HCT116 (cell line): ENCODE data around the gene EP400. TPM values are rescaled to one million over a fixed set of nuclear protein-coding genes. Genes with fewer than 3 reads are reported as not detected.

Experiments used
- ATAC-seq: fragments of 200-7000 bp; cut with Tn5 transposase; 2 replicates; pipeline ENCODE4 v1.9.1; 2020; ENCODE audit warnings: mild to moderate bottlenecking, moderate library complexity
- BruUV-seq: library from RNA; stranded (reverse); fragments of 400-500 nt; replicated peaks from 2 replicates; lab custom pipeline; 2021; lab: Mats Ljungman, UMichigan
- CTCF ChIA-PET: fragments of 300-600 bp; sonication (Branson Sonifier 250); formaldehyde crosslinking; loops from one replicate; lab custom pipeline; 2021; ENCODE audit warnings: antibody characterized with exemption; lab: Charles Lee
- POLR2A ChIA-PET: fragments of 300-600, 350-600 bp; sonication (Branson Sonifier 250); formaldehyde crosslinking; loops from one replicate; lab custom pipeline; 2021; ENCODE audit warnings: antibody characterized with exemption; lab: Charles Lee
- RAD21 ChIA-PET, 2 experiments: fragments of 300-600 bp; sonication (Branson Sonifier 250); formaldehyde crosslinking; loops; one replicate each; lab custom pipeline; 2023; ENCODE audit warnings: low total read pairs in 2 of 2; ENCODE audit not compliant: uncharacterized antibody in 2 of 2, unreplicated experiment in 2 of 2, low non-redundant PET in 1 of 2; lab: Charles Lee
- DNase-seq: peaks from one replicate; pipeline ENCODE4 v3.0.0-alpha.2; 2010; ENCODE audit warnings: low read depth, low spot score
- H2AFZ ChIP-seq: fragments of 200-600 bp; shearing (Covaris generic), sonication (generic); 2 replicates; pipeline ENCODE4 v1.6.1; 2017; ENCODE audit warnings: low read depth, mixed run types, mixed read lengths, antibody characterized with exemption, low read length; ENCODE audit not compliant: poor library complexity, severe bottlenecking
- H3K27ac ChIP-seq: 2 replicates; pipeline ENCODE4 v1.5.1; 2012; ENCODE audit warnings: low read depth, low read length
- H3K27me3 ChIP-seq: fragments of 200-600 bp; sonication (generic); 2 replicates; pipeline ENCODE4 v1.6.1; 2016; ENCODE audit warnings: mixed run types, low read length, mixed read lengths; ENCODE audit not compliant: insufficient read depth
- H3K36me3 ChIP-seq, 2 experiments: fragments of 200-500 bp in 1 of 2; fragments of 200-600 bp in 1 of 2; sonication (Bioruptor generic) in 1 of 2; sonication (generic) in 1 of 2; 2 replicates each; pipeline versions ENCODE4 v1.5.1 to v1.6.1; 2014 to 2016; ENCODE audit warnings: low read length in 2 of 2, inconsistent platforms in 1 of 2, mixed read lengths in 1 of 2, mixed run types in 1 of 2; ENCODE audit not compliant: insufficient read depth in 2 of 2, control insufficient read depth in 1 of 2
- H3K4me1 ChIP-seq, 2 experiments: fragments of 200-600 bp in 1 of 2; sonication (generic) in 1 of 2; 2 replicates each; pipeline versions ENCODE4 v1.5.1 to v1.6.1; 2012 to 2017; ENCODE audit warnings: low read length in 2 of 2, inconsistent platforms in 1 of 2, mild to moderate bottlenecking in 1 of 2, mixed read lengths in 1 of 2, mixed run types in 1 of 2, moderate library complexity in 1 of 2; ENCODE audit not compliant: insufficient read depth in 2 of 2, control insufficient read depth in 1 of 2
- H3K4me2 ChIP-seq: fragments of 200-600 bp; sonication (generic); 2 replicates; pipeline ENCODE4 v1.6.1; 2017; ENCODE audit warnings: mixed run types, low read length, mixed read lengths
- H3K4me3 ChIP-seq, 2 experiments: fragments of 200-600 bp in 1 of 2; sonication (generic) in 1 of 2; replicated peaks in 1 of 2; 2 replicates each; pipeline ENCODE4 v1.5.1; 2011 to 2016; ENCODE audit warnings: low read length in 2 of 2, control low read depth in 1 of 2, low read depth in 1 of 2, mild to moderate bottlenecking in 1 of 2, mixed read lengths in 1 of 2, mixed run types in 1 of 2
- H3K79me2 ChIP-seq: fragments of 200-600 bp; sonication (generic); 2 replicates; pipeline ENCODE4 v1.6.1; 2017; ENCODE audit warnings: mild to moderate bottlenecking, mixed run types, low read length, moderate library complexity, mixed read lengths; ENCODE audit not compliant: insufficient read depth
- H3K9ac ChIP-seq: fragments of 200-600 bp; sonication (generic); 2 replicates; pipeline ENCODE4 v1.6.1; 2016; ENCODE audit warnings: low read length, mixed read lengths
- H3K9me2 ChIP-seq: fragments of 200-600 bp; sonication (generic), shearing (Covaris generic); 2 replicates; pipeline ENCODE4 v1.6.1; 2017; ENCODE audit warnings: mixed run types, mild to moderate bottlenecking, moderate library complexity; ENCODE audit not compliant: insufficient read depth
- H3K9me3 ChIP-seq, 2 experiments: fragments of 200-500 bp in 1 of 2; fragments of 200-600 bp in 1 of 2; sonication (Bioruptor generic) in 1 of 2; sonication (generic) in 1 of 2; 2 replicates each; pipeline ENCODE4 v1.6.1; 2014 to 2017; ENCODE audit warnings: low read length in 2 of 2, mixed read lengths in 2 of 2, inconsistent platforms in 1 of 2, low read depth in 1 of 2, mild to moderate bottlenecking in 1 of 2, mixed run types in 1 of 2, moderate library complexity in 1 of 2; ENCODE audit not compliant: control insufficient read depth in 1 of 2, insufficient read depth in 1 of 2
- H4K20me1 ChIP-seq: fragments of 200-600 bp; sonication (generic), shearing (Covaris generic); 2 replicates; pipeline ENCODE4 v1.6.1; 2017; ENCODE audit warnings: mixed run types, mild to moderate bottlenecking, moderate library complexity; ENCODE audit not compliant: insufficient read depth
- CBX3 ChIP-seq: IDR thresholded peaks from 2 replicates; pipeline ENCODE4 v1.6.1; 2012; ENCODE audit warnings: low read depth
- CTCF ChIP-seq, 3 experiments: fragments of 200-600 bp in 1 of 3; sonication (generic) in 1 of 3; IDR thresholded peaks in 2 of 3; conservative IDR thresholded peaks in 1 of 3; 2 replicates each; pipeline ENCODE4 v1.5.1; 2012 to 2017; ENCODE audit warnings: low read depth in 2 of 3, low read length in 2 of 3, antibody characterized with exemption in 1 of 3, borderline replicate concordance in 1 of 3, control low read depth in 1 of 3, mild to moderate bottlenecking in 1 of 3, mixed read lengths in 1 of 3, mixed run types in 1 of 3, moderate library complexity in 1 of 3; ENCODE audit not compliant: insufficient read depth in 1 of 3
- EGR1 ChIP-seq: IDR thresholded peaks from 2 replicates; pipeline ENCODE4 v1.6.1; 2012; ENCODE audit warnings: low read depth
- ELF1 ChIP-seq: IDR thresholded peaks from 2 replicates; pipeline ENCODE4 v1.6.1; 2012; ENCODE audit warnings: low read depth, borderline replicate concordance
- EZH2 ChIP-seq: fragments of 200-600 bp; sonication (generic); IDR thresholded peaks from 2 replicates; pipeline ENCODE4 v1.6.1; 2017; ENCODE audit warnings: antibody characterized with exemption, mixed run types
- JUND ChIP-seq: IDR thresholded peaks from 2 replicates; pipeline ENCODE4 v1.6.1; 2012
- POLR2AphosphoS5 ChIP-seq: IDR thresholded peaks from 2 replicates; pipeline ENCODE4 v1.6.1; 2011; ENCODE audit warnings: mild to moderate bottlenecking, low read depth, low read length, moderate library complexity
- RAD21 ChIP-seq: IDR thresholded peaks from 2 replicates; pipeline ENCODE4 v1.6.1; 2012; ENCODE audit warnings: low read depth, mild to moderate bottlenecking
- REST ChIP-seq: IDR thresholded peaks from 2 replicates; pipeline ENCODE4 v1.6.1; 2012; ENCODE audit warnings: low read depth
- SIN3A ChIP-seq: IDR thresholded peaks from 2 replicates; pipeline ENCODE4 v1.6.1; 2012; ENCODE audit warnings: low read depth
- YY1 ChIP-seq: IDR thresholded peaks from 2 replicates; pipeline ENCODE4 v1.6.1; 2011; ENCODE audit warnings: low read length, low read depth, moderate library complexity, mild to moderate bottlenecking; ENCODE audit not compliant: insufficient replicate concordance; ENCODE audit errors: extremely low read depth
- ZFX ChIP-seq: fragments of 450-650 bp; IDR thresholded peaks from 2 replicates; pipeline ENCODE4 v1.6.1; 2017
- ZNF274 ChIP-seq: fragments of 200-500 bp; sonication (Bioruptor generic); IDR thresholded peaks from 2 replicates; pipeline ENCODE4 v1.6.1; 2014; ENCODE audit warnings: mild to moderate bottlenecking, low read depth, low read length, inconsistent platforms
- intact Hi-C: fragments of 100-400 bp; cut with micrococcal nuclease; formaldehyde crosslinking; loops from 2 replicates; pipeline ENCODE4 v1.10.0; 2022
- total RNA-seq: library from RNA; stranded (reverse); gene quantifications from one replicate; pipeline ENCODE4 v1.2.1, GENCODE V29; 2021; ENCODE audit not compliant: unreplicated experiment

EP400 gene
- total RNA-seq, 1 experiment from 2014 or later = 54.5 TPM

- intact Hi-C loops = no loop called here
- no TSS peak for BruUV-seq
- H3K27me3 ChIP-seq = no peaks in the 10 kb centered on the region
- no peaks in the 10 kb centered on the region for H3K79me2 ChIP-seq
- H3K9me2 ChIP-seq = no peaks in the 10 kb centered on the region
- no peak overlapping the region for H3K4me2 ChIP-seq
- peaks cover 0 to 10% of the 10 kb centered on the region in 2 experiments; a peak in 2 of 4 replicates for H3K36me3 ChIP-seq
- no peaks in the 10 kb centered on the region for H4K20me1 ChIP-seq
- POLR2A ChIA-PET = no interaction called here
- H2AFZ ChIP-seq = no peak overlapping the region
- TF ChIP-seq ELF1 (no peak), YY1 (no peak), CTCF (IDR thresholded peaks at IDR 0.05 in 2 of 3, conservative IDR thresholded peaks at IDR 0.05 in 1 of 3; ENCODE audit: borderline replicate concordance in 1 of 3, insufficient read depth in 1 of 3, low read depth in 2 of 3, low read length in 2 of 3) (no peak)
- no peaks in the 10 kb centered on the region for H3K9me3 ChIP-seq
- peaks cover 12 to 14% of the 10 kb centered on the region in 2 experiments for H3K4me1 ChIP-seq
- ATAC-seq (no peak), DNase-seq (no peak)
- no peak overlapping the region for H3K9ac ChIP-seq
- RAD21 ChIA-PET = no interaction called here
- no peak overlapping the region for H3K4me3 ChIP-seq
- no peak overlapping the region for H3K27ac ChIP-seq
- CTCF ChIA-PET = no interaction called here
Observed at GRCh38 chr12:131914179-131914702, 35.5 kb upstream of the EP400 start.

- H3K4me1 ChIP-seq = peaks cover 12 to 14% of the 10 kb centered on the region in 2 experiments
- no peak overlapping the region for H3K4me2 ChIP-seq
- H3K36me3 ChIP-seq = peaks cover 0 to 10% of the 10 kb centered on the region in 2 experiments; a peak in 2 of 4 replicates
- H3K9me2 ChIP-seq = no peaks in the 10 kb centered on the region
- ChIA-PET RAD21 (no interaction called here), POLR2A (no interaction called here), CTCF (no interaction called here)
- no peak overlapping the region for H3K27ac ChIP-seq
- no peak overlapping the region for H3K4me3 ChIP-seq
- H3K27me3 ChIP-seq = no peaks in the 10 kb centered on the region
- DNase-seq (no peak), ATAC-seq (no peak)
- H4K20me1 ChIP-seq = no peaks in the 10 kb centered on the region
- intact Hi-C loops = no loop called here
- no TSS peak for BruUV-seq
- H2AFZ ChIP-seq = no peak overlapping the region
- no peak overlapping the region for H3K9ac ChIP-seq
- H3K9me3 ChIP-seq = no peaks in the 10 kb centered on the region
- H3K79me2 ChIP-seq = no peaks in the 10 kb centered on the region
- TF ChIP-seq REST = no peak
- TF ChIP-seq EZH2 = no peak
- no peak for TF ChIP-seq YY1
- no peak for TF ChIP-seq ZNF274
- no peak for TF ChIP-seq SIN3A
- no peak for TF ChIP-seq ZFX
- TF ChIP-seq RAD21 = no peak
- no peak for TF ChIP-seq CBX3
- TF ChIP-seq POLR2AphosphoS5 = no peak
- TF ChIP-seq ELF1 = no peak
- no peak for TF ChIP-seq JUND
- no peak for TF ChIP-seq EGR1
Observed at GRCh38 chr12:131915000-131915689, 34.6 kb upstream of the EP400 start.
